Measurements from ENCODE around the gene BLOC1S2. TPM values are rescaled to one million over a fixed set of nuclear protein-coding genes. Genes with fewer than 3 reads are reported as not detected.

The BLOC1S2 gene
- 21.4 TPM for total RNA-seq

DNA sequence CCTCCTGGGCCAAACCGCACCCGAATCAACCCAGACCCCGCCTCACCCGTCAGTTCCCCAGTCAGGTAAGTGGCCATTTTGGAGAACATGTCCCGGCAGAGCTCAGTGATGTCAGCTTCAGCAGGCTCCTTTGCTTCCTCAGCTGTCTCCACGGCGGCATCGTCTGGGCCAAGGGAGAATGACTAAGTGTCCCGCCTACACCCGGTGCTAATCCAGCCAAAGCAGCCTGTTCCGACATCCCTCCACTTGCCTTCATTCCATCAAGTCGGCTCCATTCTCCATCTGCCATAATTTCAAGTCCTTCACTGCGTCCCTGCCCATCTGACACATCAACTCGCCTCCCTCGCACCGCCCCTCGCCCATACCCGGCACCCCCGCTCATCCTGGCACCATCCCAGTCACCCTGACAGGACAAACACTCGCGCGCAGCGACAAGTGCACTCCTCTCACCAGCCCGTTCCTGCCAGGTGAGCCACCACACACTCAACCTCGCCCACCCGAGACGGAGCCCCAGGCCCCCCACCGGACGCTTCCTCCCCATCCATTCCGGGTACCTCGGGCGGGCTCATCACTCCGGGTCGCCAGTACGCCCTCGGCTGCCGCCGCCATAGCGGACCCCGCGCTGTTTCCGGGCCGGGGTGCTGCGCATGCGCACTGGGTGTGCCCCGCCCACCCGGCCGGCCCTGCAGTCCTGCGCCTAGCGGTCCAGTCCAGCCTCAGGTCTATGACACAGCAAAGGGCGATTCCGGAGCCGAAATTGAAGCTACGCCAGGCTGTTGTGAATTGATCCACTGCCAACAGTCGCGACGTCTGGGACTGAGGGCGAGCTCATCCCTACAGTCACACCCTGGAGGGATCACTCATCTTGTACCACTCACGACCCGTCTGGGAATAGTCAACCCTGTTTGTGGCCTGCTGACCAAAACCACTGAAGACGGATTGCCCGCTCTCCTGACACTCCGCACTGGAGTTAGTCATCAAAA, at the start of gene BLOC1S2:
Gene BLOC1S2 (minus strand): TSS at position 630 of the 983 bp plus-strand sequence. CDS start 21 bp downstream, at position 609.
- intact Hi-C loops (cut with DNase I), result loop anchor here (1.0 to 5.0 kb wide), 7 partner anchors 19 to 1836 kb away; partner anchors contain the start of genes CHUK, CWF19L1, ERLIN1 and HIF1AN
- no peaks in the 10 kb centered on the region for H3K27me3 ChIP-seq
- H3K4me3 ChIP-seq, result peak within 1 kb of the TSS; percentile 95 to 97
- H3K9me3 ChIP-seq, result no peaks in the 10 kb centered on the region
- H3K27ac ChIP-seq, result peak within 1 kb of the TSS; percentile 97 to 99
- TF ChIP-seq, protein P1, sequence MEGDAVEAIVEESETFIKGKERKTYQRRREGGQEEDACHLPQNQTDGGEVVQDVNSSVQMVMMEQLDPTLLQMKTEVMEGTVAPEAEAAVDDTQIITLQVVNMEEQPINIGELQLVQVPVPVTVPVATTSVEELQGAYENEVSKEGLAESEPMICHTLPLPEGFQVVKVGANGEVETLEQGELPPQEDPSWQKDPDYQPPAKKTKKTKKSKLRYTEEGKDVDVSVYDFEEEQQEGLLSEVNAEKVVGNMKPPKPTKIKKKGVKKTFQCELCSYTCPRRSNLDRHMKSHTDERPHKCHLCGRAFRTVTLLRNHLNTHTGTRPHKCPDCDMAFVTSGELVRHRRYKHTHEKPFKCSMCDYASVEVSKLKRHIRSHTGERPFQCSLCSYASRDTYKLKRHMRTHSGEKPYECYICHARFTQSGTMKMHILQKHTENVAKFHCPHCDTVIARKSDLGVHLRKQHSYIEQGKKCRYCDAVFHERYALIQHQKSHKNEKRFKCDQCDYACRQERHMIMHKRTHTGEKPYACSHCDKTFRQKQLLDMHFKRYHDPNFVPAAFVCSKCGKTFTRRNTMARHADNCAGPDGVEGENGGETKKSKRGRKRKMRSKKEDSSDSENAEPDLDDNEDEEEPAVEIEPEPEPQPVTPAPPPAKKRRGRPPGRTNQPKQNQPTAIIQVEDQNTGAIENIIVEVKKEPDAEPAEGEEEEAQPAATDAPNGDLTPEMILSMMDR (IDR thresholded peaks at IDR 0.05), result peak in 1 of 3 experiments; percentile 12
- peaks cover 0 to 21% of the 10 kb centered on the region in 2 donors for H3K4me1 ChIP-seq
- DNase-seq (ENCODE audit: low spot score in 2 of 2), result peak; percentile 58 to 92
- H3K36me3 ChIP-seq, result peaks cover 7 to 9% of the 10 kb centered on the region in 2 donors

DNA sequence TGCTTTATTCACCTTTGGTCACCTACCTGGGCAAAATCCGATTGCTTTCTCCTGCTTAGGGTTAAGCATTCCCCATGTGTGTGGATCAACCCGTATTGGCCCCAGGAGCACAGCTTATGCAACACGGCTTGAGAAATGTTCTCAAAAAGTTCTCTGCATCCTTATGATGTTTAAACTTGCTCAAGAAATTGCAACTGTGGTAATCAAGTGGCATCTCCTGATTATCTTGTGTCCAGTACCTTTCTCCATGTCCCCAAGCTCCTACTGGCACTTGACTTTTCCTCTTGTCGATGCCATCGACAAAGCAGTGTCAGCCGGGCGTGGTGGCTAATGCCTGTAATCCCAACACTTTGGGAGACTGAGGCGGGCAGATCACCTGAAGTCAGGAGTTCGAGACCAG, 48.3 kb upstream of the BLOC1S2 start:
- Histone ChIP-seq H3K9me3 (no peaks in the 10 kb centered on the region), H3K27ac (no peak overlapping the region), H3K27me3 (no peaks in the 10 kb centered on the region), H3K4me3 (no peak overlapping the region), H3K4me1 (no peaks in the 10 kb centered on the region), H3K36me3 (no peaks in the 10 kb centered on the region)
- TF ChIP-seq, protein P1 (IDR thresholded peaks at IDR 0.05), result no peak
- no peak for DNase-seq (ENCODE audit: low spot score in 2 of 2)
- intact Hi-C loops (cut with DNase I), result loop anchor here (5.0 kb wide), 1 partner anchor 38 kb away; no protein-coding TSS in a partner anchor

DNA sequence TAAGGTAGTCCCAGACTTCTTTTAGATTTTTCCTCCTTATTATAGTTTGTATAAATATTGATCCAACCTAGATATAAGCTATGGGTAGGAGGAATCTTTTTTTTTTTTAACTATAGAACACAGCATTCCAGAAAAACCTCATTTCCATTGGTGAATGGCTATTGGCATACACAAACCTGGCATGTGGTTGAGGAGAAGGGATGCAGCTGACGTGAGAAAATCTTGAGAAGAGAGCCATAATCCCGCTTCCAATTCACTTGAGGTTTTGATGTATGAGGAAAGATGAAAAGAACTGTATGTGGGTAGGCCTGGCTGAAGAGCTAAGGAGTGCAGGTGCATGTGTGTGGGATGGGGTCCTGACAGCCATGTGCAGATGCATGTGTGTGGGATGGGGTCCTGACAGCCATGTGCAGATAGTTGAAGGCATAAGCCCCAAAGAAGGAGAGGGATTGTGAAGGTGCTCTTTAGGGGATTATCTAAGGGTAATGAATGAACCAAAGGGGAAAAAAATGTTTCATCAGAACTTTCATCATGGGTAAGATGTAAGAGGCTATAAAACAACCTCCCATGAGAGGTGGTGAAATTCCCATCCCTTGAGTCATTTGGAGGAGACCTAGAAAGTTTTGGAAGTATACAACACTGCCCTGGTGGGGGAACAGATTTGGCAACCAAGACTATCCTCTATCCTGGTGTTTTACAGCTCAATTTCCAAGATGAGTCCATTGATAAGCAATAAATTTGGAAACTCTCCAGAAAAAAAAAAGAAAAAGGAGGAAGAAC, 47.4 kb upstream of the BLOC1S2 start:
- Histone ChIP-seq H3K27ac (no peak overlapping the region), H3K36me3 (no peaks in the 10 kb centered on the region), H3K27me3 (no peaks in the 10 kb centered on the region), H3K9me3 (no peaks in the 10 kb centered on the region), H3K4me3 (no peak overlapping the region), H3K4me1 (no peaks in the 10 kb centered on the region)
- DNase-seq (ENCODE audit: low spot score in 2 of 2), result no peak
- intact Hi-C loops (cut with DNase I), result no loop called here
- TF ChIP-seq, protein P1 (IDR thresholded peaks at IDR 0.05), result no peak

DNA sequence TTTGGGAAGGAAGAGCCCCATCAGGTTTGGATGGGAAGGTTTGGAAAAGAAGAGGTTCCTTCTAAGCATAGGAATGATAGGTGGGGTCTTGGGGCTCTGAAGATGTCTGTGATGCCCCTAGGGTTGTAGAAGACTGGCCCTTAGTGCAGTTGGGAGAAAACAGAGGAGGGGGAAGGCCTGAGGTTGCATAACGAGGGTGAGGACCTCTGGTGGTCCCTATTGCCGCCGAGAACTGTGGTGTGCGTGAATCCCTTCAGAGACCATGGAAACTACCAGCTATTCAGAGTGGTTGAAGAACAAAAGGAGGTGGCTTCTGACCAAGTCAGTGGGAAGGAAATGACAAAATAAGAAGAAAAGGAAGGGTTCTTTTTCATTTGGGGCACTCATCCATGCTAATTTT, 46.6 kb upstream of the BLOC1S2 start:
- no peaks in the 10 kb centered on the region for H3K4me1 ChIP-seq
- intact Hi-C loops (cut with DNase I), result no loop called here
- no peaks in the 10 kb centered on the region for H3K9me3 ChIP-seq
- DNase-seq (ENCODE audit: low spot score in 2 of 2), result no peak
- no peaks in the 10 kb centered on the region for H3K27me3 ChIP-seq
- H3K27ac ChIP-seq, result no peak overlapping the region
- no peaks in the 10 kb centered on the region for H3K36me3 ChIP-seq
- H3K4me3 ChIP-seq, result no peak overlapping the region
- TF ChIP-seq, protein P1 (IDR thresholded peaks at IDR 0.05), result no peak

DNA sequence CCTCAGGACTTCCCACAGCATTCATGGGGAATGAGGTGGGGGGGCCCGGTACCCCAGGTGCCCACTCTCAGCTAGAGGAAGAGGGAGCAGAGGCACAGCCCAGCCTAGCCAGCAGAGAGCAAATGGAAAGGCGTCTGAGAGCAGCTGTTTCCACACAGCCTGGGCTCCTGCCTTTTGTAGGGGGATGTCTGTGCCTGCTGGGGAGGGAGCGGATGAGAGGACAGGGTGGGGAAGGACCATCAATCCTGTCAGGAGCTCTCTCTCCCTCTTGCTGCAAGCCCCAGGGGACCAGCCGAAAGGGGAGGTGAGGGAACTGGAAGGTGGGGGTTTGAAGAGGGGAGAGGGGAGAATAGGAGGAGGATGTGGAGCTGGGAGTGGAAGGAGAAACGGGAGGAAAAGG, 43.6 kb upstream of the BLOC1S2 start, which contains the start of gene PKD2L1:
Gene PKD2L1 (minus strand): TSS at position 150 of the 400 bp plus-strand sequence. CDS start 125 bp downstream, at position 25.
- H3K27ac ChIP-seq, result no peak within 1 kb of the TSS
- no peak for DNase-seq (ENCODE audit: low spot score in 2 of 2)
- H3K36me3 ChIP-seq, result no peaks in the 10 kb centered on the region
- H3K4me1 ChIP-seq, result no peaks in the 10 kb centered on the region
- intact Hi-C loops (cut with DNase I), result no loop called here
- TF ChIP-seq, protein P1 (IDR thresholded peaks at IDR 0.05), result no peak
- no peaks in the 10 kb centered on the region for H3K27me3 ChIP-seq
- no peak within 1 kb of the TSS for H3K4me3 ChIP-seq
- no peaks in the 10 kb centered on the region for H3K9me3 ChIP-seq
